GM21825 (cell line): Measurements from ENCODE around the gene WASHC3.

Experiments used
- ATAC-seq: cut with Tn5 transposase; IDR thresholded peaks from one replicate; pipeline ENCODE4 v1.9.1; 2021; ENCODE audit warnings: mild to moderate bottlenecking, moderate library complexity; ENCODE audit not compliant: unreplicated experiment

The WASHC3 gene

DNA sequence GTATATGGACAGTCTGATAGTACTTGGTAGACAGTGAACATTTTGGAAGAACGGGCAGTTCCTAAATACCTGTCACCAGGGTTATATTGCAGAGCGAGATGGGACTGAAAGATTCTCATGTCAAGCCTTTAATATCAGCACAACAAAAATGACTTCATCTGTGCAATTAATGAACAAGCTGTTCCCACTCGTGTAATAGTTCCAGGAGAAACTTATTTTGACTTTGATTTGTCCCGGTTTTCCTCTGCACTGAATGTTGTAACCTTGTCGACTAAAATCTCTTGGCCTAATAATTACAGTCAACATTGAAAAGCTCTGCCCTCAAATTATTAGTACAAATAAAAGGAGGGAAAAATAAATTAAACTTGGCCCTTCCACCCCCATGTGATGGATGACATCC, 79.5 kb downstream of the WASHC3 start:
- ATAC-seq: no peak

DNA sequence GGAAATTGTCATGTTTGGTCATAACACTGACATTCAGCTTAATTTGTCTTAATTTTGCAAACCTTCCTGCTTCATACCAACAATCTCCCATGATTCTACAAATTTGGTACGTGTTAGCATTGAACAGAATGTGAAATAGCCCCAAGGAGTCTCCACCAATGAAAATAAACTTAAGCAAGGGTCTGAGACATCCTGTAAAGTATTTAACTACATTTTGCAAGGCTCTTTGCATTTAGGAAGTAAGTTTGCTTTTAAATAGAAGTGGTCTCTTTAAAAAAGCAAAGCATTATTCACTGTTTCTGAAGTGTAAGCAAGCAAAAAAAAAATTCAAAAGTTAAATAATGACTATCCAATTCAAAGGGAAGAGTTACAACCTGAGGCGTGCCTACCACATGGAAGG, 79.9 kb downstream of the WASHC3 start:
- ATAC-seq: no peak

DNA sequence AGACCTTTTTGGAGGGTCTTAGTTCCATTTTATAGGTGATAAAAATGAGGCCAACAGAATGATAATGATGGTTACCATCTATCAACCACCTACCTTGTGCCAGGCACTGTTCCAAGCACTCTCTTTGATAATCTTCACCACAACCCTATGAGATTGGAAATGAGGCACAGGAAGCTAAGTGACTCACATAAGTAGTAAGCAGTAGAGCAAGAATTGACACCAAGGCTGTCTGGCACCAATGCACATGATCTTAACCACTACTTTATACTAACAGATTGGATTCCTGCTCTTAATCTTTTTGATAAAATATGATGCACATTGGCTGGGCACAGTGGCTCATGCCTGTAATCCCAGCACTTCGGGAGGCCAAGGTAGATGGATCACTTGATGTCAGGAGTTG, 93.0 kb downstream of the WASHC3 start:
- ATAC-seq: no peak

DNA sequence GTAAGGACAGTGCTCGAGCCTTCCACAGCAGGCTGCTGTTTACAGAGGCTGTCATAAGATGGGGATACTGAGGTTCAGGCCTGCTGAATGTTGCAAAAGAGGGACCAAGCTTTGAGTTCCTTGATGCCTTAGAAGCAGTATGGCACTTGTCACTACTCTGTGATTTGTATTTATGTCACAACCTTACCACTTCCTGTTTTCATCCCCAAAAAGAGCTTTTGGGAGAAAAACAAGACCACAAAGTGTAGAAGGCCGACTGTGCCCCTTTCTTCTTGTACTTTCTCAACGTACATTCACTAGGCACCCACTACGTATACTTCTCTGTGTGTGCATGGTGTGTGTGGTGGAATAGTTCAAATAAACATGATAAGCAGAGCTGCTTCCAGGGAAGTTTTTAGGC, 94.3 kb downstream of the WASHC3 start:
- ATAC-seq: no peak

DNA sequence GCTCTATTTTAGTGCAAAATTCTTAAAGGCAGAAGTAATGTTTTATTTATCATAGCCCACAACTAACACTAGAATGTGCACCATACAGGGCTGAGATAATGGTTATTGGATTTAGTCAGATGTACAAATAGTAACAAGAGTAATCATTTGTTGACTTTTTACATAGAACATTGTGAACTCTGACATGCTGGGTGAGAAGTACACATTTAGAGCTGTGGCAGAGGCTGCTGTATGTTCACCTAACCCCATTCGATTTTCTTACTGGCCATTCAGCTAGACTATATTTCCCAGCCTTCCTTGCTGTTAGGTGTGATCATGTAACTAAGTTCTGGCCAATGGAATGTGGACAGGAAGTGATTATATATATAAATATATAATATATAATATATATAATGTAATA, 95.3 kb downstream of the WASHC3 start:
- ATAC-seq: no peak

DNA sequence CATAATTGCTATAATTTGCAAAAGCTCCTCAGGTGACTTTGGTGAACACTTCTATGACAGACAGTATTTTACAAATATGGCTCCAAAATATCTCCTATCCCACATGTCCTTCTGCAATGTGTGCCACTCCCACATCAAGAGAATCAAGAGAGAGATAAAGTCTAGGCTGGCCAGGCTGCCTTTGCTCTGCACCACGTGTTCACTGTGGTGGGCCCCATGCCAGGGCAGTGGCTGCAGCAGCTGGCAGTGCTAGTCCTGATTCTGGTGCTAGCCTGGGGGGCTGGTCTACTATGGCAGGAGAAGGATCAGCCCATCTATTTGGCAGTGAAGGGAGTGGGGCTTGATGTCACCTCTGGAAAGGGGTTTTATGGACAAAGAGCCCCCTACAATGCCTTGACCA, 98.1 kb downstream of the WASHC3 start:
- no peak for ATAC-seq
